CD14-positive monocyte (primary cell): Measurements from ENCODE around the gene CDHR2. TPM values are rescaled to one million over a fixed set of nuclear protein-coding genes. Genes with fewer than 3 reads are reported as not detected.

Source experiments
- DNase-seq, 3 donors: peaks; one replicate each; pipeline ENCODE4 v3.0.0-alpha.2; 2011 to 2022
- H2AFZ ChIP-seq: 2 replicates; pipeline ENCODE4 v1.6.0; 2012; ENCODE audit warnings: mild to moderate bottlenecking, low read depth, low read length, inconsistent platforms; ENCODE audit not compliant: insufficient read depth, poor library complexity, severe bottlenecking
- H3K27ac ChIP-seq, 2 donors: 1 replicate in 1 of 2; 2 replicates in 1 of 2; pipeline ENCODE4 v1.5.1; 2012 to 2013; ENCODE audit warnings: low read length in 2 of 2, control low read depth in 1 of 2, inconsistent platforms in 1 of 2, low read depth in 1 of 2, mild to moderate bottlenecking in 1 of 2
- H3K27me3 ChIP-seq, 2 donors: one replicate each; pipeline versions ENCODE4 v1.6.0 to v1.6.1; 2011 to 2013; ENCODE audit warnings: low read length in 2 of 2; ENCODE audit not compliant: control insufficient read depth in 2 of 2, insufficient read depth in 2 of 2
- H3K36me3 ChIP-seq, 2 donors: replicated peaks in 1 of 2; 1 replicate in 1 of 2; 2 replicates in 1 of 2; pipeline versions ENCODE4 v1.5.1 to v1.6.1; 2012 to 2013; ENCODE audit warnings: low read length in 2 of 2, control low read depth in 1 of 2, inconsistent platforms in 1 of 2, mild to moderate bottlenecking in 1 of 2; ENCODE audit not compliant: insufficient read depth in 2 of 2, control insufficient read depth in 1 of 2
- H3K4me1 ChIP-seq, 2 donors: 1 replicate in 1 of 2; 2 replicates in 1 of 2; pipeline versions ENCODE4 v1.5.1 to v1.6.1; 2012 to 2013; ENCODE audit warnings: low read length in 2 of 2, control low read depth in 1 of 2, inconsistent platforms in 1 of 2, mild to moderate bottlenecking in 1 of 2, moderate library complexity in 1 of 2; ENCODE audit not compliant: insufficient read depth in 2 of 2, control insufficient read depth in 1 of 2
- H3K4me2 ChIP-seq: replicated peaks from 2 replicates; pipeline ENCODE3; 2012; ENCODE audit warnings: low read length, moderate library complexity, mild to moderate bottlenecking; ENCODE audit not compliant: poor library complexity, severe bottlenecking; ENCODE audit errors: extremely low read depth
- H3K4me3 ChIP-seq, 3 experiments: fragments of 200-600 bp in 1 of 3; sonication (generic) in 1 of 3; replicated peaks in 1 of 3; 1 replicate in 2 of 3; 2 replicates in 1 of 3; pipeline ENCODE4 v1.5.1; 2011 to 2013; ENCODE audit warnings: low read length in 3 of 3, mild to moderate bottlenecking in 3 of 3, control low read depth in 2 of 3, low read depth in 2 of 3, inconsistent platforms in 1 of 3, moderate library complexity in 1 of 3
- H3K79me2 ChIP-seq: 2 replicates; pipeline ENCODE4 v1.6.0; 2012; ENCODE audit warnings: mild to moderate bottlenecking, control low read depth, inconsistent platforms, low read length, moderate library complexity; ENCODE audit not compliant: insufficient read depth
- H3K9ac ChIP-seq: 2 replicates; pipeline ENCODE4 v1.6.0; 2017; ENCODE audit warnings: low read length, mild to moderate bottlenecking; ENCODE audit not compliant: insufficient read depth, poor library complexity, severe bottlenecking
- H3K9me3 ChIP-seq, 2 donors: replicated peaks in 1 of 2; 1 replicate in 1 of 2; 2 replicates in 1 of 2; pipeline versions ENCODE4 v1.5.1 to v1.6.1; 2012 to 2013; ENCODE audit warnings: low read length in 2 of 2, control low read depth in 1 of 2; ENCODE audit not compliant: control insufficient read depth in 1 of 2, insufficient read depth in 1 of 2
- H4K20me1 ChIP-seq: 2 replicates; pipeline ENCODE4 v1.6.0; 2012; ENCODE audit warnings: mild to moderate bottlenecking, low read length, control low read depth, moderate library complexity; ENCODE audit not compliant: insufficient read depth
- H3K27ac Mint-ChIP-seq, 7 donors: one replicate each; pipeline ENCODE4 v1.8.0; 2020; ENCODE audit warnings: mild to moderate bottlenecking in 7 of 7, mixed read lengths in 7 of 7, moderate library complexity in 6 of 7, inconsistent platforms in 2 of 7
- H3K27me3 Mint-ChIP-seq, 3 donors: one replicate each; pipeline ENCODE4 v1.8.0; 2021 to 2022; ENCODE audit warnings: low read depth in 3 of 3, mild to moderate bottlenecking in 3 of 3, mixed read lengths in 3 of 3, moderate library complexity in 3 of 3, inconsistent platforms in 1 of 3
- H3K36me3 Mint-ChIP-seq, 2 donors: one replicate each; pipeline ENCODE4 v1.8.0; 2020; ENCODE audit warnings: mixed read lengths in 2 of 2, inconsistent platforms in 1 of 2, mild to moderate bottlenecking in 1 of 2
- H3K4me1 Mint-ChIP-seq: one replicate; pipeline ENCODE4 v1.8.0; 2020; ENCODE audit warnings: mild to moderate bottlenecking, mixed read lengths
- H3K4me3 Mint-ChIP-seq, 2 donors: one replicate each; pipeline ENCODE4 v1.8.0; 2020; ENCODE audit warnings: mild to moderate bottlenecking in 2 of 2, mixed read lengths in 2 of 2, moderate library complexity in 1 of 2
- H3K9me3 Mint-ChIP-seq, 7 donors: one replicate each; pipeline ENCODE4 v1.8.0; 2020 to 2022; ENCODE audit warnings: mixed read lengths in 7 of 7, mild to moderate bottlenecking in 6 of 7, moderate library complexity in 6 of 7, inconsistent platforms in 2 of 7
- CTCF ChIP-seq: fragments of 200-600 bp; IDR thresholded peaks from one replicate; pipeline ENCODE4 v1.8.0; 2022; ENCODE audit warnings: antibody characterized with exemption, mild to moderate bottlenecking
- WGBS: methylation state at CpG from one replicate; pipeline ENCODE4 v1.1.5; 2013; ENCODE audit warnings: missing lambda C conversion rate; ENCODE audit not compliant: insufficient coverage; 5-methylcytosine and 5-hydroxymethylcytosine counted together
- intact Hi-C, 2 donors: fragments of 100-400 bp; cut with micrococcal nuclease; formaldehyde crosslinking; loops; one replicate each; pipeline versions ENCODE4 v1.15.0 to v1.15.1; 2023
- polyA plus RNA-seq, 3 donors: library from polyadenylated mRNA; depleted of rRNA in 1 of 3; unstranded in 2 of 3; stranded (reverse) in 1 of 3; fragments of 300-500 nt in 2 of 3; fragments of >200 nt in 1 of 3; fragmentation: Illumina TruSeq in 2 of 3; gene quantifications; 1 replicate in 2 of 3; 2 replicates in 1 of 3; pipeline ENCODE4 v1.2.3, GENCODE V29; 2012 to 2021

The CDHR2 gene
- polyA plus RNA-seq, 3 donors: 0.12 TPM; not detected in 2

GRCh38 chr5:176637556-176637955, 88.4 kb downstream of the CDHR2 start:
- peaks cover 28 to 38% (median 30%) of the 10 kb centered on the region in 3 donors for H3K27me3 Mint-ChIP-seq

GRCh38 chr5:176638437-176638836, 89.3 kb downstream of the CDHR2 start:
- Mint-ChIP-seq H3K4me1 (peaks cover 4% of the 10 kb centered on the region), H3K4me3 (no peak overlapping the region), H3K27me3 (peaks cover 21 to 32% (median 24%) of the 10 kb centered on the region in 3 donors), H3K36me3 (no peaks in the 10 kb centered on the region), H3K9me3 (peaks cover 0 to 10% (median 5%) of the 10 kb centered on the region in 7 donors), H3K27ac (no peak overlapping the region)
- H3K4me1 ChIP-seq: no peaks in the 10 kb centered on the region
- no peak overlapping the region for H3K9ac ChIP-seq
- no peak overlapping the region for H3K4me3 ChIP-seq
- H3K27me3 ChIP-seq: peaks cover 7 to 14% of the 10 kb centered on the region in 2 donors
- TF ChIP-seq CTCF: no peak
- no peak overlapping the region for H3K4me2 ChIP-seq
- no peak overlapping the region for H2AFZ ChIP-seq
- no peaks in the 10 kb centered on the region for H3K36me3 ChIP-seq
- no peaks in the 10 kb centered on the region for H3K79me2 ChIP-seq
- no peak overlapping the region for H3K27ac ChIP-seq
- no peak for DNase-seq
- intact Hi-C loops: no loop called here
- 90% methylated on average over 3 of the region's 3 CpGs for WGBS
- H3K9me3 ChIP-seq: no peaks in the 10 kb centered on the region
- H4K20me1 ChIP-seq: no peaks in the 10 kb centered on the region

More at GRCh38 chr5:176637556-176637955, 88.4 kb downstream of the CDHR2 start:
- Histone ChIP-seq H3K9ac (no peak overlapping the region), H3K4me3 (no peak overlapping the region), H2AFZ (no peak overlapping the region), H3K36me3 (no peaks in the 10 kb centered on the region), H3K4me1 (no peaks in the 10 kb centered on the region), H3K4me2 (no peak overlapping the region), H3K27me3 (peaks cover 9 to 21% of the 10 kb centered on the region in 2 donors), H3K27ac (no peak overlapping the region), H3K79me2 (no peaks in the 10 kb centered on the region), H4K20me1 (no peaks in the 10 kb centered on the region), H3K9me3 (no peaks in the 10 kb centered on the region)
- peaks cover 4% of the 10 kb centered on the region for H3K4me1 Mint-ChIP-seq
- TF ChIP-seq CTCF: no peak
- WGBS: 79% methylated on average over 4 of the region's 4 CpGs
- intact Hi-C loops: no loop called here
- DNase-seq: no peak
- H3K27ac Mint-ChIP-seq: no peak overlapping the region
- no peaks in the 10 kb centered on the region for H3K36me3 Mint-ChIP-seq
- H3K9me3 Mint-ChIP-seq: peaks cover 0 to 10% (median 5%) of the 10 kb centered on the region in 7 donors
- H3K4me3 Mint-ChIP-seq: no peak overlapping the region
